Suprapubic skin (tissue), 3 donors: ENCODE measurements around the gene RPS19BP1.
A peak's percentile ranks its signal among the peaks of the same experiment; 100 is the strongest.

Experiments used
- EP300 ChIP-seq: sonication (generic); formaldehyde crosslinking; IDR thresholded peaks from one replicate; pipeline ENCODE4 v1.6.1; 2017; ENCODE audit warnings: antibody characterized with exemption
- POLR2A ChIP-seq, 2 donors: fragments of 450-650 bp; IDR thresholded peaks; one replicate each; pipeline ENCODE4 v1.6.1; 2017; ENCODE audit warnings: antibody characterized with exemption in 2 of 2, mild to moderate bottlenecking in 2 of 2, moderate library complexity in 2 of 2
- TF ChIP-seq, protein P1 (sequence below), 2 donors: fragments of 200-600 bp in 1 of 2; fragments of 450-650 bp in 1 of 2; sonication (generic) in 1 of 2; IDR thresholded peaks; one replicate each; pipeline ENCODE4 v1.5.1; 2016 to 2019; ENCODE audit warnings: antibody characterized with exemption in 2 of 2, mild to moderate bottlenecking in 1 of 2, moderate library complexity in 1 of 2

DNA sequence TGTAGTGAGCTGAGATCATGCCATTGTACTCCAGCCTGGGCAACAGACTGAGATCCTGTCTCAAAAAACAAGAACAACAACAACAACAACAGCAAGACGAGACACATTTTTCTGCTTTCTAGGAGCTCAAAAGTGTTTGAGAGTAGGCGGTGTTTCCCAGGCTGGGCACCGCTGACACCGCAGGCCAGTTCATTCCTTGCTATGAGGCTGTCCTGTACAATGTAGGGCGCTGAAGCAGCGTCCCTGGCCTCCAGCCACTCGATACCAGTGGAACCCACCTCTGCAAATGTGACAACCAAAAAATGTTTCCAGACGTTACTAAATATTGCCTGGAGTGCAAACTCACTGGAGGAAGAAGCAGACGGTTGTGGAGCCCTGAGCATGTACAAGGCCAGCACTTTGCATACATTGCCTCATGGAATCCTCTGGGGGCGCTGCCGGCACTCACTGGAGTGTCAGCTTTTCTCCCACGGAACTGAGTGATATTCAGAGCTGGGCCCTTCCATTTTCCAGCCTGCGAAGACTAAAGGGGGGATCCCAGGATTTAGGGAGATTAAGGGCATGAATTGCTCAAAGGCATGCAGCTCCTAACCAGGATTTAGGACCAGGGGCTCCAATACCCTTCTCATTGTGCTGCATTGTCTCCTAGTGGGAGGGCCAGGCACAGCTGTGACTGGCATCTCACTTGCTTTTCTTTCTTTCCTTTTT lies 36.3 kb downstream of the RPS19BP1 start:
- TF ChIP-seq POLR2A (IDR thresholded peaks at IDR 0.05), result no peak
- TF ChIP-seq, protein P1, sequence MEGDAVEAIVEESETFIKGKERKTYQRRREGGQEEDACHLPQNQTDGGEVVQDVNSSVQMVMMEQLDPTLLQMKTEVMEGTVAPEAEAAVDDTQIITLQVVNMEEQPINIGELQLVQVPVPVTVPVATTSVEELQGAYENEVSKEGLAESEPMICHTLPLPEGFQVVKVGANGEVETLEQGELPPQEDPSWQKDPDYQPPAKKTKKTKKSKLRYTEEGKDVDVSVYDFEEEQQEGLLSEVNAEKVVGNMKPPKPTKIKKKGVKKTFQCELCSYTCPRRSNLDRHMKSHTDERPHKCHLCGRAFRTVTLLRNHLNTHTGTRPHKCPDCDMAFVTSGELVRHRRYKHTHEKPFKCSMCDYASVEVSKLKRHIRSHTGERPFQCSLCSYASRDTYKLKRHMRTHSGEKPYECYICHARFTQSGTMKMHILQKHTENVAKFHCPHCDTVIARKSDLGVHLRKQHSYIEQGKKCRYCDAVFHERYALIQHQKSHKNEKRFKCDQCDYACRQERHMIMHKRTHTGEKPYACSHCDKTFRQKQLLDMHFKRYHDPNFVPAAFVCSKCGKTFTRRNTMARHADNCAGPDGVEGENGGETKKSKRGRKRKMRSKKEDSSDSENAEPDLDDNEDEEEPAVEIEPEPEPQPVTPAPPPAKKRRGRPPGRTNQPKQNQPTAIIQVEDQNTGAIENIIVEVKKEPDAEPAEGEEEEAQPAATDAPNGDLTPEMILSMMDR (IDR thresholded peaks at IDR 0.05), result peak; percentile 46 to 87
- no peak for TF ChIP-seq EP300
